Mammary epithelial cell (primary cell): ENCODE measurements around the gene ARHGAP9.
"Not testable (repeated sequence)": the region's sequence is repeated elsewhere in the genome, so short reads cannot be mapped to it uniquely, and the experiment has no call there.

ENCODE experiments used
- CTCF ChIP-seq, 2 donors: IDR thresholded peaks in 1 of 2; conservative IDR thresholded peaks in 1 of 2; 2 replicates each; pipeline ENCODE4 v1.5.1; 2011 to 2012; ENCODE audit warnings: inconsistent platforms in 2 of 2, low read length in 2 of 2, mild to moderate bottlenecking in 2 of 2, control low read depth in 1 of 2, low read depth in 1 of 2; ENCODE audit not compliant: insufficient read depth in 1 of 2; ENCODE audit errors: extremely low read depth in 1 of 2
- EZH2 ChIP-seq: IDR thresholded peaks from 2 replicates; pipeline ENCODE4 v1.6.1; 2012; ENCODE audit warnings: low read length, inconsistent platforms, borderline replicate concordance

GRCh38 chr12:57441393-57441792 is 38.3 kb downstream of the ARHGAP9 start:
- TF ChIP-seq CTCF (conservative IDR thresholded peaks at IDR 0.05 in 1 of 2, IDR thresholded peaks at IDR 0.05 in 1 of 2; ENCODE audit: extremely low read depth in 1 of 2, insufficient read depth in 1 of 2, low read depth in 1 of 2, low read length in 2 of 2); EZH2: not testable (repeated sequence)
